ENCODE data around the gene ARL15.

DNA sequence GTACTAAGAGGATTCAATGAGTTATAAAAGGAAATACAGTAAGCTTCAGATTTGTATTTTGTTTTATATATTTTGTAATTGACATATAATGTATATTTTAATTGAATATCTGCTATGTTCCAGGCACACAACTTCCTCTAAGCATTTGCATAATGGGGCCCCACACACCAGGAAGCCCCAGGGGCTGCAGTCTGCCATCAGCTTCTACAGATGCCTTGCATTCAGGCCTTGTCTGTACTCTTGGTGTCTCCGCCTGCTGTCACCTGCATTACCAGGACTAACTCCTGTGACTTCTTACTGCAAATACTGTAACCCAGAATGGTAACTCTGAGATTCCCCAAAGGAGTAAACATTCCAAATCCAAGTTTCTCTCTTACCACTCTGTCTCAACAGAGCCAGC is 20.6 kb downstream of the ARL15 start:
- TF ChIP-seq, protein P1, sequence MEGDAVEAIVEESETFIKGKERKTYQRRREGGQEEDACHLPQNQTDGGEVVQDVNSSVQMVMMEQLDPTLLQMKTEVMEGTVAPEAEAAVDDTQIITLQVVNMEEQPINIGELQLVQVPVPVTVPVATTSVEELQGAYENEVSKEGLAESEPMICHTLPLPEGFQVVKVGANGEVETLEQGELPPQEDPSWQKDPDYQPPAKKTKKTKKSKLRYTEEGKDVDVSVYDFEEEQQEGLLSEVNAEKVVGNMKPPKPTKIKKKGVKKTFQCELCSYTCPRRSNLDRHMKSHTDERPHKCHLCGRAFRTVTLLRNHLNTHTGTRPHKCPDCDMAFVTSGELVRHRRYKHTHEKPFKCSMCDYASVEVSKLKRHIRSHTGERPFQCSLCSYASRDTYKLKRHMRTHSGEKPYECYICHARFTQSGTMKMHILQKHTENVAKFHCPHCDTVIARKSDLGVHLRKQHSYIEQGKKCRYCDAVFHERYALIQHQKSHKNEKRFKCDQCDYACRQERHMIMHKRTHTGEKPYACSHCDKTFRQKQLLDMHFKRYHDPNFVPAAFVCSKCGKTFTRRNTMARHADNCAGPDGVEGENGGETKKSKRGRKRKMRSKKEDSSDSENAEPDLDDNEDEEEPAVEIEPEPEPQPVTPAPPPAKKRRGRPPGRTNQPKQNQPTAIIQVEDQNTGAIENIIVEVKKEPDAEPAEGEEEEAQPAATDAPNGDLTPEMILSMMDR (IDR thresholded peaks at IDR 0.05; ENCODE audit: borderline replicate concordance, extremely low read depth, low read length, poor library complexity, severe bottlenecking): no peak
- no peak for TF ChIP-seq EZH2 (IDR thresholded peaks at IDR 0.05; ENCODE audit: borderline replicate concordance, low read depth, low read length, severe bottlenecking)
